NCI-H2107 treated with DMSO at 0.1 percent for 48 hours (cell line): ENCODE measurements around the gene DNAJB2.

Experiments
- DNase-seq: peaks from one replicate; lab custom pipeline; 2025; ENCODE audit not compliant: unreplicated experiment; lab: John Stamatoyannopoulos, UW

DNAJB2 gene

DNA sequence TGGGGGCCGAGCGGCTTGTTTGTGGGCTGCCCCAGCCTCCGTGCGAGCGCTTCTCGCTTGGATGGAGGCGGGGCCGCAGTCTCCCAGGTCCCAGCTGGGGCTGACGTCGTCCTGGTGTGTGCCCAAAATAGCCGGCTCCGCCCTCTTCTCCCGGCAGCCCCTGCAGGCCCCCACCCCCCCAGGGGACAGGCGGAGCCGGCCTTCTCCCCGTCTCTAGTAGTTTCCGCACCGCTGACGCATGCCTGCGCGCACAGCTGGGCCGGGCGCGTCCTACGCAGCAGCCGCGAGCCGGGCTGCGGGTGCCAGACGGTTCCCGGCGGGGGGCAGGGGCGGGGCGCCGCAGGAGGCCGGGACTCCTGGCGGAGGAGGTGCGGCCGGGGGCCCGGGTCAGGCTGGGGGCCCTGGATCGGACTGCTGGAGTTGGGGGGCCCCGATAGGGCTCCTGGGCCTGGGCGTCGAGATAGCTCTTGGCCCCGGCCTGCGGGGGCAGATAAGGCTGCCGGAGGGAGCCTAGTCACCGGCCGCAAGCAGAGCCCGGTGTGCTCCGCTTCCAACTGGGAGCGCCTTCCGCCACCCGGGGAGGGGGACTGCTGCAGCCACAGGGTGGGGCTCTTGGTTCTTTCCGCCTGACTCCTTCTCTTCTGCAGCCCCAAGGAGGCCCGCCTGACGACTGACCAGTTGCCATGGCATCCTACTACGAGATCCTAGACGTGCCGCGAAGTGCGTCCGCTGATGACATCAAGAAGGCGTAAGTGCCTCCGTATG is at the start of gene DNAJB2:
TSS of gene DNAJB2 (plus strand) at position 216 of the 765 bp plus-strand sequence. CDS start at position 684, 468 bp downstream.
- peak; percentile 82 for DNase-seq

DNA sequence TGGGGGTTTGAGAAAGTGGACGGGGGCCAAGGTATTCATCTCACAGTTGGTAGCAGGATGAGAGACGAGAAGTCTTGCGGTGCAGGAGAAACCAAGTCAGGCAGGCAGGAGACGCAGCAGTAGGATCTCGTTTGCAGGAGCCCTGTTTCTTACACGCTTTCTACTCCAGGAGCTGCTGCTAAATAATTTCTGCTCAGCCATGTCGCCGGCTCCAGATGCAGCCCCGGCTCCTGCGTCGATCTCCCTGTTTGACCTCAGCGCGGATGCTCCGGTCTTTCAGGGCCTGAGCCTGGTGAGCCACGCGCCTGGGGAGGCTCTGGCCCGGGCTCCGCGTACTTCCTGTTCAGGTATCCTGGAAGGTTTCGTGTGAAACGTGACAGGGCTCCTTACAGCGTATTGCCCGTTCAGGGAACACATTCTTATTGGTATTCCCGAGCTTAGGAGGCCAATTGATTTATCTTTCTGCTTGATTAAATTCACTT is 49.1 kb upstream of the DNAJB2 start:
- no peak for DNase-seq

DNA sequence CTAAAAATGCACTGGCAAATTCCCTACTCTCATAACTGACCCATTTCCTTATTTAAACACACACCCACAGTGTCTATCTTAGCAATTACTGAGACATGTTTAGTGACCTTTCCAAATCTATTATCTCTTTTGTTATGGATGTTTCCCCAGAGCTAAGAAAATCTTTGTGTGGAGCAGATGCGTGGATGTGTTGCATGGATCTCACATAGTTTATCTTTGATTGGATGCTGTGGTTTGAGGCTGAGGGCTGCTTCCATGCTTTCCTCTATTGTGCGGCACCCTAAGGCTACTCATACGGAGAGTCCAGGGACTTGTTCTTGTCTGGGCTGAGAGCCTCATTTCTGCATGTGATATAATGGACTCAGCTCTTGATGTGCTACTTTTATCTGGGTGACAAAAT is 44.8 kb upstream of the DNAJB2 start:
- no peak for DNase-seq

DNA sequence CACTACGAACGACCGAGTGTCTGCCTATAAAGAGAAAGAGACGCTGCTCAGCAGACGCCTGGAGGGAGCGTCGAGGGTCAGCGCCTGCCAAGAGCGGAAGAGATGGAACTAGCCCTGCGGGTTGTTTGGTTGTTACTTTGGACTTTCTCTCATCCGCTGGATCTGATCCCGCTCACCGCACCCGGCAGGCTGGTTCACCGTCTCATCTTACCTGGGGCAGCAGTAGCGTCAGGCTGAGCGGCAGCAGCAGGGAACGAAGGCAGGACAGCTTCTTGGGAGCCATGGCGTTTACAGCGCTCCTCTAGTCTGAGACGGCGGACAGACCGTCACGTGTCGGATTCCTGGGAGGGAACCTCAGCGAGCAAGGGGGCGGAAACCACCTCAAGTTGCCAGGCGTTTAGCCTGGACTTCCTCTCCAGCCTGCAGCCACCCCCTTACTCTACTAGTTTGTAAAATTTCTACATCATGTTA is 35.8 kb upstream of the DNAJB2 start:
- no peak for DNase-seq

DNA sequence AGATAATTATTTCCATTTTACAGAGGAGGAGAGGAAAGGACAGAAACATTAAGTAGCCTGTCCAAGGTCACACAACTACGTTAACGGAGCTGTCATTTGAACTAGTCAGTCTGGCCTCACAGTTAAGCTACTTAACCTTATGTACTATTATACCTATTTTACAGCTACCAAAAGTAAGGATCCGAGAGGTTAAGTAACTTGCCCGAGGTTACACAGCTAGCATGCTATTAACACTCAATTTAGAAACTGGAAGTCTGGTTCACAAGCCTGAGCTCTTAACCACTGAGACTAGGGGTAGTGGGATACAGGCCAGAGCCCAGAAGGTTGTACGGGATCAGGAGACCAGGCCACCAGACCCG is 34.4 kb upstream of the DNAJB2 start:
- DNase-seq: no peak

DNA sequence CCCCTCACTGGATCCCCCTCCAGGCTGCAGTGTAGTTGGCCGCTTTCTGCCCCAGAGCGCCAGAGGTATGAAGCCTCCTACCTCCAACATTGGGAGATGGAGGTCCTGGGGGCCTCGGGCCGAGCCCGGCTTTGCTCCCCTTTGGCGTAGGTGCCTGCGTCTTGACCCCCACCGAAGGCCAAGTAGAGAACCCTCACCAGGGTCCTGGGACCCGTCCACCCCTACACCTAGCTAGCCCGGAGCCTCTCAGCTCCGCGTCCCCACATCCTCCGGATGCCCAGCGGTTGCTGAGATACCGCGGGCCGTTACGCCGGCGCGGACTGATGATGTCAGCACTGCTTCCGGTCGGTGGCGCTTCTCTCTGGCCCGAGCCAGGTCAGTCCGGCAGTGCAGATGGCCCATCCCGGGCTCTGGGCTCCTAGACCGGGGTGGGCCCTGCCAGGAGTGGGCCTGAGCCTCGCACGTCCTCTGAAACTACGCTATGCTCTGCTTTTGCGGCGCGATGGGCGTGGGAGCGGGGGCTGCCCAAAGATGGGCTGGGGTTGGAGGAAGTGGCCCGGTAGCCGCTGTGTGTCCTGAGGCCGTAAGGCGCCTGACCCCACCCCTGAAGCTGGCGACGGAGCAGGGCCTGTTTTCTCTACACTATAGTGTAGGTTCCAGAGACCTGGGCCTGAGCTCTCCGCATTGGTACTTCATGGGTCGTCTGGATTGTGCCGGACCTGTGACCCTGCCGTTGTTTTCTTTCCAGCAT is 33.8 kb upstream of the DNAJB2 start, which contains the start of the genes GLB1L and STK16:
TSS of gene GLB1L (minus strand) at position 297 of the 751 bp plus-strand sequence. CDS start 1,871 bp downstream, outside the sequence.
TSS of gene STK16 (plus strand) at position 332 of the 751 bp plus-strand sequence. CDS start 521 bp downstream, outside the sequence.
- peak; percentile 16 for DNase-seq

DNA sequence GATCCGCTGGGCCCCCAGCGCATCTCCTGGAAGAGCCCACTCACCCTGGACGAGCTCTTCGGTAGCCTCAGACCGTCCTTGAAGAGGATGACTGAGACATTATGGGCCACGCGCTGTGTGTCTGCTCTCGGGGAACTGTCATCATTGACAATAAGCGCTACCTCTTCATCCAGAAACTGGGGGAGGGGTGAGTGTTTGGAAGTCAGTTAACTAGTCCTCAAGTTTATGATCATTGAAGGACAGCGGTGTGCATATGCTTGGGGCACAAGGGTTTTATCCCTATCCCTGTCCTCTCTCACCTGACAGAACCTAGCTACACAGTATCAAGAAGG is 33.3 kb upstream of the DNAJB2 start:
- no peak for DNase-seq

DNA sequence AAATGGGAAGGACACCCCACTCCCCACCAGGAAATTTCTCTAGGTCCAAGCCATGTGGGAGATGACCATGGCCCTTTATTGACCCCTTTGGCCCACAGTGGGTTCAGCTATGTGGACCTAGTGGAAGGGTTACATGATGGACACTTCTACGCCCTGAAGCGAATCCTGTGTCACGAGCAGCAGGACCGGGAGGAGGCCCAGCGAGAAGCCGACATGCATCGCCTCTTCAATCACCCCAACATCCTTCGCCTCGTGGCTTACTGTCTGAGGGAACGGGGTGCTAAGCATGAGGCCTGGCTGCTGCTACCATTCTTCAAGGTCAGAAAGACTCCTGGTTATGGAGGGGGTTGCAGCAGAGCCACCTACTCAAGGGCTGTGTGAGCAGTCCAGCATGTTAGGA is 32.6 kb upstream of the DNAJB2 start:
- DNase-seq: no peak

DNA sequence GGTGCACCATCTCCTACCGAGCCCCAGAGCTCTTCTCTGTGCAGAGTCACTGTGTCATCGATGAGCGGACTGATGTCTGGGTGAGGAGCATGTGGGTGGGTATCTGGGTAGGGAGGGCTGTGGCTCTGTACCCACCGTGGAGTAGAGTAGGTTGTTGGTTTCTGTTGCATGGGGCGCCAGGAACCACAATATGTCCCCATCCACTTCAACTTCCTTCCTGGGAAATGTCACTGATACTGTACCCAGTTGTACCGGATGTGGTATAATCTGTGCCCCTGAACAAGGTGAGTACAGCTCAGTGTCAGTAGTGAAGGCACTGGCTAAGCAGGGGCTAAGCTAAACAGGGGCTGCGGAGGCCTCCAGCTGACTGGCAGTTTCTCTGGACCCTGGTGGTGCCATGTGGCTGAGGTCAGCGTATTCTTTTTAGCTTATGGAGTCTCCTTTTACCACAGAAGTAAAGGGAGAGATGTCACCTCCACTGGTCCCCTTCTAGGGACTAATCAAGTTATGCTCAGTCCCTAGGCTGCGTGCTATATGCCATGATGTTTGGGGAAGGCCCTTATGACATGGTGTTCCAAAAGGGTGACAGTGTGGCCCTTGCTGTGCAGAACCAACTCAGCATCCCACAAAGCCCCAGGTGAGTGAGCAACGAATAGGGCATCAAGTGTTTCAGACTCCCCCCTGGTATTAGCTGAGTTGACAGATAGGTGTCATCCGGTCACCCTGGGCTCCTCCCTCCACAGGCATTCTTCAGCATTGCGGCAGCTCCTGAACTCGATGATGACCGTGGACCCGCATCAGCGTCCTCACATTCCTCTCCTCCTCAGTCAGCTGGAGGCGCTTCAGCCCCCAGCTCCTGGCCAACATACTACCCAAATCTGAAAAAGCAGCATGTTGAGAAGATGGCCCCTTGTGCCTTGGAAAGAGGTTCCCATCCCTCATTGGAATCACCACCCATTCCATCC is 31.2 kb upstream of the DNAJB2 start:
- DNase-seq: no peak

DNA sequence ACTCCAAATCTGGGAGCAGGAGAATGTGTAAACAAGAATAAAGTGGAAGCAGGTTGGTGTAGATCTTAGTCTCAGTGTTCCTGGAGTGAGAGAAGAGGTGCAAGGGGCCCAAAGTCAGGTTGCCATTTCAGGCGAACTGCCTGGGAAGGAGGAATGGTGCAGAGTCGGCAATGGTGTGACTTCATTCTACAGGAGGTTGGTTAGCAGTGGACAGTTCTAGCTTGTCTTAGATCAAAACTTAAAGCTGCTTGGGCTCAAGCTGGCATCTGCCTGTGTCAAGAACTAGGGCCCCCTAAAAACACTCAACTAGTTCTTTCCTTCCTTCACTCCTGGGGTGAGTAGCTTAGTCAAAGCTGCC is 30.3 kb upstream of the DNAJB2 start:
- DNase-seq: no peak

DNA sequence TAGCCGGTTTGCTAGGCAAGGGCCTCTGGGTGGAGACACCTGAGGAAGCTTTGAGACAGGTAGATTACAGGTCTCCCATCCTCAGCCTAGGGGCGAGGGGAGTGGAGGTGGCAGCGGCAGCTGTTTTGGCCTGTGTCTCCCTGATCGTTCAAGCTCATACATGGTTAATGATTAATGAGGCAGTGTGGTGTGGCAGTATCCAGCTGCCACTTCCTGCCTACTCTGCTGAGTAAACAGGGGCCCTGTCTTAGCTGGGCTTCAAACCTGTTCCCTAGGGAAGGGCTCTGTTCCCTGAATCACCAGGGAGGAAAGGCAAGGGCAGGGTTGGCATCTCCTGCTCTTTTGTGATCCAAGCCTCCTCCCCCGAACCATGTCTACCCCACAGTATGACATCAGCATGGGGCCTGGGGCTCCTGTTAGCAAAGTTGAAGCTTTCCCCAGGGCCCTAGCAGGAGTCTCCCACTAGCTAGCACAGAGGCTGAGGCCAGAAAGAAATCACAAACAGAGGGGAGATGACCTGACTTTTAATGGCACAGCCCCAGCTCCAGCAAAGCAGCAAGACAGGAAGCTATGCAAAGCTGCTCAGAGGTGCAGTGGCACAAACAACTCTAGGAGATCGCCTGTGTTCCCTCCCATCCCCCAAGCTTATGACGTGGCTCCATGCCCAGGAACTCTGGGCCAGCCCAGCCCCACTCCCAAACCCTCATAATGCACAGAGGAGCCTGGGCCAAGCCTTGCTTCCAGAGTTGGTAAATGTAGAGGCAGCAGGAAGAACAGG is 29.8 kb upstream of the DNAJB2 start:
- DNase-seq: peak; percentile 73

DNA sequence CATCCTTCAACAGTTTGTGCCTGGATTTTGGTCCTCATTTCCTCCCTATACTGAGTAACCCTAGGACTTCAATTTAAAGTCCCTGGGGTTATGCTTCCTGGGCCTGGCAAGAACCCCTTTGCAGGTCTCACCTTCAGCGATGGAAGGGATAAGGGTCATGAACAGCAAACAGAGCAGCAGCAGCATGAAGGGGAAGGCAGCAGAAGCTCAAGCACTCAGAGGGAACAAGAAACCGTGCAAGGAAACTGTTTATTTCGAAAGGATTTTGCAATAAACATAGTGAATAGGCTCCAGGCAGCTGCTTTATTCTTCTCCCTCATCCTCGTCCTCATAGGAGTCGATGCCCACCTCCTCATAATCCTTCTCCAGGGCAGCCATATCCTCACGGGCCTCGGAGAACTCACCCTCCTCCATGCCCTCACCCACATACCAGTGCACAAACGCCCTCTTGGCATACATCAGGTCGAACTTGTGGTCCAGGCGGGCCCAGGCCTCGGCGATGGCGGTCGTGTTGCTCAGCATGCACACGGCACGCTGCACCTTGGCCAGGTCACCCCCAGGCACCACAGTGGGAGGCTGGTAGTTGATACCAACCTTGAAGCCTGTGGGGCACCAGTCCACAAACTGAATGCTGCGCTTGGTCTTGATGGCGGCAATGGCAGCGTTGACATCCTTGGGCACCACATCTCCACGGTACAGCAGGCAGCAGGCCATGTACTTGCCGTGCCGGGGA is 29.0 kb upstream of the DNAJB2 start:
- no peak for DNase-seq

DNA sequence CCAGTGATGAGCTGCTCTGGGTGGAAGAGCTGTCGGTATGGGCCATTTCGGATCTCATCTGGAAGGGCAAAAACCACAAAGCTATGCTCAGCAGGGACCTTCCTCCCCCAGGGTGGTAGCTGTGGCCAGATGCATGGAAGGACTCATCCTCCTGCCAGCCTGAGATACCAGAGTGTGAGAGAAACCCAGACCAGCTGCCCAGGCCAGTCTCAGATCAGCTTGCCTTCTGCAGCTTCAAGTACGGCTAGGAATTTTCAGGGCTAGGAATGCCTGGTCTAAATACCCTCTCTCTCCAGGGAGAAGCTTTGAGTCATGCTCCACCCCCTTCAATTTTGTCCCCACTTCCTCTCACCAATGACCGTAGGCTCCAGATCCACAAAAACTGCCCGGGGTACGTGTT is 27.5 kb upstream of the DNAJB2 start:
- DNase-seq: no peak

DNA sequence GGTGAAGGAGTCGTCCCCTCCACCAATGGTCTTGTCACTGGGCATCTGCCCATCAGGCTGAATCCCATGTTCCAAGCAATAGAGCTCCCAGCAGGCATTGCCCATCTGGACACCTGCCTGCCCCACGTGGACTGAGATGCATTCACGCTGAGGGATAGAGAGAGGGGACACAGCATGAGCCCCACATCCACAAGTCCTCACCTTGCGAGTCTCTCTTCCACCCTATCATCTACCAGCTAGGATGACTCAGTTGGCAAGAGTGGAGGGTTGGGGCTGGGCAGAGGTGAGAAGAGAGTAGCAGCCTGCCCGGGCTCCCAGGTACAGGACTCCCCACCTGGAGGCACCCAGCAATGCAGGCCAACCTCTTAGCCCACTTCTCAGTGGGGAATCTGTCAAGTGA is 27.1 kb upstream of the DNAJB2 start:
- DNase-seq: no peak

DNA sequence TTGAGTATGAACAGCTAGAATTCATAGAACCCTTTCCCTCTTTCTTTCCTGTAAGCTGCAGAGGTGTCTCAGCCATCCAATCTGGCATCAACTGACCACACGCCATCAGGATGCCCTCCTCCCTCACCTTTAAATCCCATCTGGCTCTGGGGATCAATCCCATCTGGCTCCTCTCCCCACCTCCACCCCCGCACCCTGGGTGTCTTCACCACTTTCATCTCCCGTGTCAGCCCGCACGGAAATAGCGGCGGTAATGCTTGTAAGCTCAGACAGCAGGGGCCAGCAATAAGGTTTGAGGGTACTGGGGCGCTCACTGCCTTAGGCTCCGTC is 26.6 kb upstream of the DNAJB2 start:
- peak; percentile 37 for DNase-seq

DNA sequence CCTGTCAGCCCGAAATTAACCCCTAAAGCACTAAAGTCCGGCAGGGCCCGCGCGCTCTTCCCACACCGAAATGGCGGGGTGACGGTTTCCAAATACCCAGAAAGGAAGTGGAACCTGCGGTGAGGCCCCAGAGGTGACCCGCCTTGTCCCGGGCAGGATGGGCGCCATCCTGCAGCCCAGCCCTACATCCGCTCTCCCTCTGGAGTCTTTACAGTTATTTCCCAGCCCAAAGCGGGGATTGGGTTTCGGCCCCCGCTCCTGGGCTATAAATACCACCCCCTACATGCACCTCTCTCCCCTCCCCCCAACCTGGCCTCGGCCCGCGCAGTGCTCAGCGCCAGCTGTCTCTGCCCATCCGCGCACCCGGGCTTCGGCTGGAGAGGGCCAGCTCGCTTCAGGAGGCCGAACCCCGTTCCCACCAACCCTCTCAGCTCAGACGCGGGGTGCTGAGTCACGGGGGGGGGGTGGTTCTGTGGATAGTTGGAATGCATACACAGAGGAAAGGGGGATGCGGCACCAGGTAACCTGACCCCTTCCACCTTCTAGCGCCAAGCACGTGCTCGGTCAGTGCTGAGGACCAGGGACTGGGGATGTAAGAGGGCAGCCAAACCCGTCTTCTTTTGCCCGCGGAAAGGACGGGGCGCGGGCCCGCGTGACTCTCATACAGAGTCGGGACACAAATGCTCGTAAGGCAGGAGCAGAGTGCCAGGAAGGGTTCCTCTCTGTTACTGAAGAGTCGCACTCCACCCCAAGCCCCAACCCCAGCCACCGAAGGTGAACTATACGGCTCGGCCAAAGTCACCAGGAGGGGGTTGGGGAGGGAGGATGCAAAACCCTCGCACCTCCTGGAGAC is 26.0 kb upstream of the DNAJB2 start, which contains the start of gene TUBA4B:
TSS of gene TUBA4B (plus strand) at position 344 of the 853 bp plus-strand sequence. CDS start at position 509, 165 bp downstream.
- DNase-seq: no peak

DNA sequence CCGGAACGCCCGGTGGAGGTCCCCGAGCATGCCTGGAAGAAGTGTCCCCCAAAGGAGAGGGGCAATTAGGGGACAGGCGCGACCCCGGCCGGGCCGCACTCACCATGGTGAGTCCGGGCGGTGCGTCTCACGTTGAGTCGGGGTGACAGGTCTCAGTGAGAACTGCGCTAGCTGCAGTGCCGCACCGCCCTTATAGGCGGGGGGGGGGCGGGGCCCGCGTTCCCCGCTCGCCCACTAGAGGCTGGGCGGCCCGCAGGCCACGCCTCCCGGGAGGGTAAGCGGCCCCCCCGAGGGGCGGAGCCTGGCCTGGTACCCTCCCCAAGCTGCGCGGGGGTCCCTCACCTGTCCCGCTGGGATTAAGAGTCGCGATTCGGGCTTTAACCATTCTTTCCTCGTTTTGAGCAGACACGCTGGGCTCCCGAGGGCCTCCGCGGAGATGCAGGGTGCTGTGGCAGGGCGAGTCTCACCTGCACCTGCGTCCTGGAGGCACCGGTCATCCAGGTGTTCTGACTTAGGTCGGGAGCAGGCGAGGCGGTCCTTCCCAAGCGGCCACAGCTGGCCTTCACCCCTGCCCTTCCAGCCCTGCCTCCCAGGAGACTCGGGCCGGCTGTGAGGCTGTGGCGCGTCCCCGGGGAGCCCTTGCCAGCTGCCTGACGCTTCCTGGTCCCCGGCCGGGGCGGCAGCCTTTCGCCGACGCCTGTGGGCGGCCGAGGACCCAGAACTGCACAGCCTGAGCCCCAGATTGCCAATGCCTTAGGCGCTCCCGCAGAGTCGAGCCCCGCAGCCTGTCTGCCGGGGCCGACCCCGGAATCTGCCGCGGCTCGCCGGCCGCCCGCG is 25.2 kb upstream of the DNAJB2 start, which contains the start of gene TUBA4A:
TSS of gene TUBA4A (minus strand) at position 166 of the 837 bp plus-strand sequence. CDS start at position 106, 60 bp downstream.
- peak; percentile 9 for DNase-seq
